Ishikawa (cell line): Measurements from ENCODE around the gene SMIM15.

Experiments
- TF ChIP-seq, protein P1 (sequence below): IDR thresholded peaks from 2 replicates; pipeline ENCODE4 v1.6.1; 2012
- TF ChIP-seq, protein P2 (sequence below): IDR thresholded peaks from 2 replicates; pipeline ENCODE4 v1.6.1; 2012; ENCODE audit warnings: low read depth, mild to moderate bottlenecking

DNA sequence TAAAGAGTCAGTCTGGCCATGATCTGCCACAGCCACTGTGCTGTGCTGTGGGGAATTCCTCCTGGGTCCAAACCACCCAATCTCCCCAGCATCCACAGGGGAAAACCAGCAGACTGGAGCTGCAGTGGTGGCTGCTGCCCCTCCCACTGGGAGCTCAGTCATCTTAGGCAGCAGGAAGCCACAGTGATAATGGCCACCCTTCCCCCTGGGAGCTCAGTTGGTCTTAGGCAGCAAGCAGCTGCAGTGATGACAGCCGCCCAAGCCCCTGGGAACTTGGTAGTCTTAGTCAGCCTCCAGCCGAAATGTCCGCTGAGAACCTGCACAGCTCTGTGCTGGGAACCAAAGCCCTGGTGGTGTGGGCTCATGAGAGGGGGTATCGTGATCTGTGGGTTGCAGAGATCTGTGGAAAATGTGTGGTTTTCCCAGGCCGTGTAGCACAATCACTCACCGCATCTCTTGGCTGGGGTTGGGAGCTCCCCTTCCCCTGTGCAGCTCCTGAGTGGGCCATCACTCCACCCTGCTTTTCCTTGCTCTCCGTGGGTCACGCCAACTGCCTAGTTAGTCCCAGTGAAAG, 38.4 kb upstream of the SMIM15 start:
- TF ChIP-seq, protein P1, sequence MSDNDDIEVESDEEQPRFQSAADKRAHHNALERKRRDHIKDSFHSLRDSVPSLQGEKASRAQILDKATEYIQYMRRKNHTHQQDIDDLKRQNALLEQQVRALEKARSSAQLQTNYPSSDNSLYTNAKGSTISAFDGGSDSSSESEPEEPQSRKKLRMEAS, result no peak
- TF ChIP-seq, protein P2, sequence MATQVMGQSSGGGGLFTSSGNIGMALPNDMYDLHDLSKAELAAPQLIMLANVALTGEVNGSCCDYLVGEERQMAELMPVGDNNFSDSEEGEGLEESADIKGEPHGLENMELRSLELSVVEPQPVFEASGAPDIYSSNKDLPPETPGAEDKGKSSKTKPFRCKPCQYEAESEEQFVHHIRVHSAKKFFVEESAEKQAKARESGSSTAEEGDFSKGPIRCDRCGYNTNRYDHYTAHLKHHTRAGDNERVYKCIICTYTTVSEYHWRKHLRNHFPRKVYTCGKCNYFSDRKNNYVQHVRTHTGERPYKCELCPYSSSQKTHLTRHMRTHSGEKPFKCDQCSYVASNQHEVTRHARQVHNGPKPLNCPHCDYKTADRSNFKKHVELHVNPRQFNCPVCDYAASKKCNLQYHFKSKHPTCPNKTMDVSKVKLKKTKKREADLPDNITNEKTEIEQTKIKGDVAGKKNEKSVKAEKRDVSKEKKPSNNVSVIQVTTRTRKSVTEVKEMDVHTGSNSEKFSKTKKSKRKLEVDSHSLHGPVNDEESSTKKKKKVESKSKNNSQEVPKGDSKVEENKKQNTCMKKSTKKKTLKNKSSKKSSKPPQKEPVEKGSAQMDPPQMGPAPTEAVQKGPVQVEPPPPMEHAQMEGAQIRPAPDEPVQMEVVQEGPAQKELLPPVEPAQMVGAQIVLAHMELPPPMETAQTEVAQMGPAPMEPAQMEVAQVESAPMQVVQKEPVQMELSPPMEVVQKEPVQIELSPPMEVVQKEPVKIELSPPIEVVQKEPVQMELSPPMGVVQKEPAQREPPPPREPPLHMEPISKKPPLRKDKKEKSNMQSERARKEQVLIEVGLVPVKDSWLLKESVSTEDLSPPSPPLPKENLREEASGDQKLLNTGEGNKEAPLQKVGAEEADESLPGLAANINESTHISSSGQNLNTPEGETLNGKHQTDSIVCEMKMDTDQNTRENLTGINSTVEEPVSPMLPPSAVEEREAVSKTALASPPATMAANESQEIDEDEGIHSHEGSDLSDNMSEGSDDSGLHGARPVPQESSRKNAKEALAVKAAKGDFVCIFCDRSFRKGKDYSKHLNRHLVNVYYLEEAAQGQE, result no peak
